Measurements from ENCODE around the gene ADAMTSL1.

Gene ADAMTSL1

GRCh38 chr9:18905028-18905882, 431.3 kb downstream of the ADAMTSL1 start:
- no peaks in the 10 kb centered on the region for H3K36me3 ChIP-seq
- DNase-seq: no peak

DNA sequence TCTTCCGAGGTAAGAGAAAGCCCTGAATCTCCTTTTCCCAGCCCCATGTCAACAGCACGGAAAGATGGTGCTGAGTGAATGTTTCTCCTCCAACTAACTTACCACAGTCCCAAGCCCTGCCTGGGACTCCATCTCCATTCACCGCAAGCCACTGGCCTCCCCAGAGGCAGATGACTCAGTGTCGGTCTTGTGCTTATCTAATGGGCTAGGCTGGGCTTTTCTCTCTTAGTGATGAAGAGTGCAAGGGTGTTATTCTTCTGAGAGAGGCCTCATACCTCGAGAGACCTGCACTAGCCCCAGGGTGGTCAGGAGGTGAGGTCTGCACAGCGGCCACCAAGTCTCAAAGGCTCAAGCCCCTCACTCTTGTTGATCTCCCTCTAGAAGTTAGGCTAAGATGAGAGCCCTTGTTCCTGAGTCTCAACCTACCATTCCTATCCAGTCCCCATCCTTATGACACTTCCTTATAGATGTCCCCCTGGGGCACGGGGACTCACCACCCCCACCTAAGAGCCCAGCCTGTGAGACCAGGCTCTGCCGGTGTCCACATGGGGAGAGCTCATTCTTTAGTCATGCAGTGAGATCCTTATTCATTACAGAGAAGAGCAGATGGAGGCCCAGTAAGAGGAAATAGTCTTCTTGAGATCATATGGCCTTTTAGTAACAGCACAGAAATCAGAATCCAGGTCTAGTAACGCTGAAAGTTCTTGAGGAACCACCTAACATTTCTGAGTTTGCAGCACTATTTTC, 432.1 kb downstream of the ADAMTSL1 start:
- no peaks in the 10 kb centered on the region for H3K27me3 ChIP-seq (ENCODE audit: insufficient read depth, low read depth, severe bottlenecking)
- peaks cover 3% of the 10 kb centered on the region for H3K9me3 ChIP-seq (ENCODE audit: severe bottlenecking)
- no peak overlapping the region for H3K4me3 ChIP-seq (ENCODE audit: low read depth, low read length)
- no peak overlapping the region for H3K27ac ChIP-seq
- no peak for DNase-seq
- no peak for TF ChIP-seq CTCF (IDR thresholded peaks at IDR 0.05; ENCODE audit: low read depth, low read length)
- no peaks in the 10 kb centered on the region for H3K36me3 ChIP-seq

More at GRCh38 chr9:18905028-18905882, 431.3 kb downstream of the ADAMTSL1 start:
- H3K4me3 ChIP-seq (ENCODE audit: low read depth, low read length): no peak overlapping the region
- H3K27me3 ChIP-seq (ENCODE audit: insufficient read depth, low read depth, severe bottlenecking): no peaks in the 10 kb centered on the region
- H3K27ac ChIP-seq: no peak overlapping the region
- TF ChIP-seq CTCF (IDR thresholded peaks at IDR 0.05; ENCODE audit: low read depth, low read length): no peak
- H3K9me3 ChIP-seq (ENCODE audit: severe bottlenecking): peaks cover 3% of the 10 kb centered on the region

GRCh38 chr9:18906656-18907395, 432.9 kb downstream of the ADAMTSL1 start:
- no peak overlapping the region for H3K4me3 ChIP-seq (ENCODE audit: low read depth, low read length)
- TF ChIP-seq CTCF (IDR thresholded peaks at IDR 0.05; ENCODE audit: low read depth, low read length): no peak
- H3K36me3 ChIP-seq: no peaks in the 10 kb centered on the region
- no peak overlapping the region for H3K27ac ChIP-seq
- no peaks in the 10 kb centered on the region for H3K27me3 ChIP-seq (ENCODE audit: insufficient read depth, low read depth, severe bottlenecking)
- H3K9me3 ChIP-seq (ENCODE audit: severe bottlenecking): peaks cover 3% of the 10 kb centered on the region
- DNase-seq: no peak

DNA sequence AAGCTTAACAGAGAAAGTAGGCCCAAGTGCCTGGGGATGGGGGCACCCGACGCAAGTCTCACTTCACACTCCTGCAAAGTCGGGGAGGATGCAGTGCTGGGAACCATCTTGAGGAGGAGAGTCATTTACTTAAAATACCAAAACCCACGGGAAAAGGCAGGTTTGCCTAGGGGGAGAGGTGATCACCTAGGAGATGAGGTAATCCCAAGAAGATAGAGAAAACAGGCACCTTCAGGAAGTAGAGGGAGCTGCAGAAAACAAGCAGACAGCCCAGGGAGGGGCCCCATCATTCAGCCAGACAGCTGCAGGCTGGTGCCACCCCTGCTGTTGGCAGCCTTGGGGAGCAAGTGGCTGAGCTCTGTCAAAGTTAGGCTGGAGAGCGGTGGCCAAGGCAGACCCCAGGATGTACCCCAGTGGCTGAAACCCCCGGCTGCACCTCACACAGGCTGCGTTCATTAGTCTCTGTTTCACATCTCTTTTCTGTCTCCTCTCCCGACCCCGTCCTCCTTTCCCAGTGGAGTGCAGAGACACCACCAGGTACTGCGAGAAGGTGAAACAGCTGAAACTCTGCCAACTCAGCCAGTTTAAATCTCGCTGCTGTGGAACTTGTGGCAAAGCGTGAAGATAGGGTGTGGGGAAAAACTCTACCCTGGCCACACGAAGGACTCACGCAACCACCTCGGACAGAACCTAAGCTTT, 434.1 kb downstream of the ADAMTSL1 start:
- DNase-seq: no peak
- no peak for TF ChIP-seq CTCF (IDR thresholded peaks at IDR 0.05; ENCODE audit: low read depth, low read length)
- H3K27me3 ChIP-seq (ENCODE audit: insufficient read depth, low read depth, severe bottlenecking): no peaks in the 10 kb centered on the region
- H3K9me3 ChIP-seq (ENCODE audit: severe bottlenecking): no peaks in the 10 kb centered on the region
- H3K27ac ChIP-seq: no peak overlapping the region
- H3K36me3 ChIP-seq: no peaks in the 10 kb centered on the region
- no peak overlapping the region for H3K4me3 ChIP-seq (ENCODE audit: low read depth, low read length)
